Spleen (tissue), 7 donors: Measurements from ENCODE around the gene GABBR2.

Experiments
- POLR2A ChIP-seq, 3 donors: fragments of 450-650 bp; IDR thresholded peaks; one replicate each; pipeline ENCODE4 v1.5.1; 2017; ENCODE audit warnings: antibody characterized with exemption in 3 of 3, mild to moderate bottlenecking in 1 of 3
- TF ChIP-seq, protein P1 (sequence below), 11 experiments: fragments of 200-600 bp in 7 of 11; fragments of 450-650 bp in 4 of 11; sonication (generic) in 4 of 11; IDR thresholded peaks in 8 of 11; conservative IDR thresholded peaks in 3 of 11; 1 replicate in 7 of 11; 2 replicates in 4 of 11; pipeline versions ENCODE4 v1.4.0 to v1.8.0; 2016 to 2021; ENCODE audit warnings: antibody characterized with exemption in 11 of 11, inconsistent platforms in 4 of 11, mild to moderate bottlenecking in 1 of 11
- donor health status: DM: no; HTN: no; CAD: no; lungs with moderate emphysema.
- donor health status: DM: no; HTN: no; CAD: no.
- donor health status: DM: no; HTN: no; CAD: no.

- TF ChIP-seq, protein P1, sequence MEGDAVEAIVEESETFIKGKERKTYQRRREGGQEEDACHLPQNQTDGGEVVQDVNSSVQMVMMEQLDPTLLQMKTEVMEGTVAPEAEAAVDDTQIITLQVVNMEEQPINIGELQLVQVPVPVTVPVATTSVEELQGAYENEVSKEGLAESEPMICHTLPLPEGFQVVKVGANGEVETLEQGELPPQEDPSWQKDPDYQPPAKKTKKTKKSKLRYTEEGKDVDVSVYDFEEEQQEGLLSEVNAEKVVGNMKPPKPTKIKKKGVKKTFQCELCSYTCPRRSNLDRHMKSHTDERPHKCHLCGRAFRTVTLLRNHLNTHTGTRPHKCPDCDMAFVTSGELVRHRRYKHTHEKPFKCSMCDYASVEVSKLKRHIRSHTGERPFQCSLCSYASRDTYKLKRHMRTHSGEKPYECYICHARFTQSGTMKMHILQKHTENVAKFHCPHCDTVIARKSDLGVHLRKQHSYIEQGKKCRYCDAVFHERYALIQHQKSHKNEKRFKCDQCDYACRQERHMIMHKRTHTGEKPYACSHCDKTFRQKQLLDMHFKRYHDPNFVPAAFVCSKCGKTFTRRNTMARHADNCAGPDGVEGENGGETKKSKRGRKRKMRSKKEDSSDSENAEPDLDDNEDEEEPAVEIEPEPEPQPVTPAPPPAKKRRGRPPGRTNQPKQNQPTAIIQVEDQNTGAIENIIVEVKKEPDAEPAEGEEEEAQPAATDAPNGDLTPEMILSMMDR (IDR thresholded peaks at IDR 0.05 in 8 of 11, conservative IDR thresholded peaks at IDR 0.05 in 3 of 11) = no peak
- no peak for TF ChIP-seq POLR2A (IDR thresholded peaks at IDR 0.05)
These were observed 170.1 kb downstream of the GABBR2 start for GRCh38 chr9:98538626-98539031.
